ENCODE data around the gene TMEM176A. TPM values are rescaled to one million over a fixed set of nuclear protein-coding genes. Genes with fewer than 3 reads are reported as not detected.

The TMEM176A gene
- total RNA-seq, 1 experiment from 2014 or later: 0.39 TPM

GRCh38 chr7:150842018-150842417, 41.4 kb downstream of the TMEM176A start:
- ATAC-seq (no peak), DNase-seq (ENCODE audit: low read depth, low spot score) (no peak)
- ChIA-PET POLR2A (no interaction called here), CTCF (no interaction called here)
- Histone ChIP-seq H3K36me3 (ENCODE audit: control insufficient read depth, insufficient read depth, low read length) (no peaks in the 10 kb centered on the region), H3K9me3 (ENCODE audit: control insufficient read depth, insufficient read depth, low read depth, low read length) (no peaks in the 10 kb centered on the region), H3K27ac (ENCODE audit: low read length) (no peak overlapping the region), H3K4me3 (ENCODE audit: low read depth in 2 of 2, low read length in 2 of 2) (no peak overlapping the region), H3K4me1 (ENCODE audit: control insufficient read depth, insufficient read depth, low read length) (no peaks in the 10 kb centered on the region), H3K27me3 (ENCODE audit: control insufficient read depth, insufficient read depth, low read length) (no peaks in the 10 kb centered on the region; the same call in 1 of the 2 replicates)
- in situ Hi-C loops (cut with HindIII; ENCODE audit: low pct_unique_long_range_greater_than_20kb, low sequenced_read_pairs): no loop called here
- intact Hi-C loops (cut with micrococcal nuclease; ENCODE audit: unreplicated experiment): no loop called here
- no TSS peak for BruUV-seq (replicated peaks)
- TF ChIP-seq REST (IDR thresholded peaks at IDR 0.05; ENCODE audit: insufficient read depth in 1 of 2, low read depth in 2 of 2, low read length in 1 of 2) (no peak), CTCF (IDR thresholded peaks at IDR 0.05) (no peak), SIN3A (IDR thresholded peaks at IDR 0.05; ENCODE audit: borderline replicate concordance, insufficient read depth, low read depth, low read length) (no peak), POLR2AphosphoS5 (IDR thresholded peaks at IDR 0.05; ENCODE audit: low read depth, low read length) (no peak), TCF7L2 (IDR thresholded peaks at IDR 0.05; ENCODE audit: low read depth, low read length) (no peak)

GRCh38 chr7:150842716-150843115, 42.1 kb downstream of the TMEM176A start:
- no peak for DNase-seq (ENCODE audit: low read depth, low spot score)
- ChIA-PET CTCF (no interaction called here), POLR2A (no interaction called here)
- Histone ChIP-seq H3K4me3 (ENCODE audit: low read depth in 2 of 2, low read length in 2 of 2) (no peak overlapping the region), H3K9me3 (ENCODE audit: control insufficient read depth, insufficient read depth, low read depth, low read length) (no peaks in the 10 kb centered on the region), H3K27ac (ENCODE audit: low read length) (no peak overlapping the region), H3K4me1 (ENCODE audit: control insufficient read depth, insufficient read depth, low read length) (no peaks in the 10 kb centered on the region), H3K27me3 (ENCODE audit: control insufficient read depth, insufficient read depth, low read length) (no peaks in the 10 kb centered on the region; the same call in 1 of the 2 replicates), H3K36me3 (ENCODE audit: control insufficient read depth, insufficient read depth, low read length) (no peaks in the 10 kb centered on the region)
- TF ChIP-seq TCF7L2 (IDR thresholded peaks at IDR 0.05; ENCODE audit: low read depth, low read length) (no peak), CTCF (IDR thresholded peaks at IDR 0.05) (no peak), REST (IDR thresholded peaks at IDR 0.05; ENCODE audit: insufficient read depth in 1 of 2, low read depth in 2 of 2, low read length in 1 of 2) (no peak), SIN3A (IDR thresholded peaks at IDR 0.05; ENCODE audit: borderline replicate concordance, insufficient read depth, low read depth, low read length) (no peak), POLR2AphosphoS5 (IDR thresholded peaks at IDR 0.05; ENCODE audit: low read depth, low read length) (no peak)
- intact Hi-C loops (cut with micrococcal nuclease; ENCODE audit: unreplicated experiment) (no loop called here), in situ Hi-C loops (cut with HindIII; ENCODE audit: low pct_unique_long_range_greater_than_20kb, low sequenced_read_pairs) (no loop called here)
- ATAC-seq: no peak
- BruUV-seq (replicated peaks): no TSS peak
